CD4-positive, alpha-beta memory T cell (primary cell): Measurements from ENCODE around the gene RAG2. TPM values are rescaled to one million over a fixed set of nuclear protein-coding genes. Genes with fewer than 3 reads are reported as not detected.

Experiments
- CTCF ChIA-PET: fragments of 350-600 bp; sonication (Branson Sonifier 250); formaldehyde crosslinking; loops from one replicate; lab custom pipeline; 2021; ENCODE audit warnings: inconsistent platforms; ENCODE audit not compliant: partially characterized antibody; lab: Charles Lee
- POLR2A ChIA-PET: fragments of 350-600 bp; sonication (Branson Sonifier 250); formaldehyde crosslinking; loops from one replicate; lab custom pipeline; 2021; ENCODE audit not compliant: partially characterized antibody; lab: Charles Lee
- DNase-seq, 5 donors: peaks; one replicate each; pipeline versions ENCODE4 v3.0.0 to v3.0.0-alpha.2; 2020 to 2022; ENCODE audit warnings: mixed read lengths in 1 of 5
- H3K27ac ChIP-seq: one replicate; pipeline ENCODE4 v1.7.0; 2013; ENCODE audit warnings: low read depth, low read length
- H3K27me3 ChIP-seq: 2 replicates; pipeline ENCODE4 v1.7.0; 2013; ENCODE audit warnings: mild to moderate bottlenecking, low read length, moderate library complexity; ENCODE audit not compliant: insufficient read depth
- H3K36me3 ChIP-seq: 2 replicates; pipeline ENCODE4 v1.7.0; 2013; ENCODE audit warnings: mild to moderate bottlenecking, low read length, moderate library complexity; ENCODE audit not compliant: insufficient read depth
- H3K4me1 ChIP-seq: 2 replicates; pipeline ENCODE4 v1.7.0; 2013; ENCODE audit warnings: mild to moderate bottlenecking, low read length, moderate library complexity; ENCODE audit not compliant: insufficient read depth
- H3K4me3 ChIP-seq, 2 donors: one replicate each; pipeline ENCODE4 v1.7.0; 2013; ENCODE audit warnings: low read length in 2 of 2, mild to moderate bottlenecking in 1 of 2
- H3K9me3 ChIP-seq, 2 donors: one replicate each; pipeline ENCODE4 v1.7.0; 2013; ENCODE audit warnings: low read length in 2 of 2, control low read depth in 1 of 2; ENCODE audit not compliant: control insufficient read depth in 1 of 2
- H3K27ac Mint-ChIP-seq, 7 donors: one replicate each; pipeline ENCODE4 v1.8.0; 2020 to 2021; ENCODE audit warnings: mixed read lengths in 7 of 7, mild to moderate bottlenecking in 6 of 7, inconsistent platforms in 3 of 7, moderate library complexity in 3 of 7
- H3K27me3 Mint-ChIP-seq, 2 donors: one replicate each; pipeline ENCODE4 v1.8.0; 2020 to 2021; ENCODE audit warnings: mixed read lengths in 2 of 2
- H3K36me3 Mint-ChIP-seq, 2 donors: one replicate each; pipeline ENCODE4 v1.8.0; 2020 to 2021; ENCODE audit warnings: mixed read lengths in 2 of 2, inconsistent platforms in 1 of 2, mild to moderate bottlenecking in 1 of 2
- H3K4me1 Mint-ChIP-seq, 4 donors: one replicate each; pipeline ENCODE4 v1.8.0; 2020 to 2021; ENCODE audit warnings: mixed read lengths in 4 of 4, mild to moderate bottlenecking in 1 of 4
- H3K4me3 Mint-ChIP-seq, 8 donors: one replicate each; pipeline ENCODE4 v1.8.0; 2020 to 2021; ENCODE audit warnings: mixed read lengths in 8 of 8, mild to moderate bottlenecking in 7 of 8, moderate library complexity in 6 of 8, inconsistent platforms in 3 of 8
- H3K9me3 Mint-ChIP-seq, 8 donors: one replicate each; pipeline ENCODE4 v1.8.0; 2020 to 2021; ENCODE audit warnings: mixed read lengths in 8 of 8, mild to moderate bottlenecking in 5 of 8, inconsistent platforms in 3 of 8, moderate library complexity in 1 of 8
- intact Hi-C: fragments of 100-400 bp; cut with micrococcal nuclease; formaldehyde crosslinking; loops from one replicate; pipeline ENCODE4 v1.15.1; 2023
- polyA plus RNA-seq, 2 donors: library from polyadenylated mRNA; unstranded; fragments of 300-500 nt; fragmentation: Illumina TruSeq; gene quantifications; one replicate each; pipeline ENCODE4 v1.2.3, GENCODE V29; 2021
- total RNA-seq, 2 experiments: library from RNA; stranded (reverse); gene quantifications; one replicate each; pipeline ENCODE4 v1.2.3, GENCODE V29; 2021

Gene RAG2
- total and polyA plus RNA-seq, 4 experiments from 2014 or later: not detected

DNA sequence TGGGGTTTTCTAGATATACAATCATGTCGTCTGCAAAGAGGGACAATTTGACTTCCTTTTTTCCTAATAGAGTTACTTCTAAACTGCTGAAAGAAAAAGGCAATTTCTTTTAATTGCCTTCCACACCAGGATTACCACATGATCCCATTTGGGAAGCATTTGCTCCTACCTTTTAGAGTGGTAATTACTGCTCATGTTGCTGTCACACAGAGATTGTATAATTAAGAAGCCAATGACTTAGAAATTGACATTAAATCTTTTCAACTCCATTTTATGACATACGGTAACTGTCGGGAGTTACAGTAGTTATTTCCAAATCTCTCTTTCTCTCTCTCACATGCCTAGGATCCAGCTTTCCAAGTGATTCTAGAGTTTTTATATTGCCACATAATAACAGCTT is 17.8 kb upstream of the RAG2 start:
- no peak overlapping the region for H3K4me3 ChIP-seq
- CTCF ChIA-PET: no interaction called here
- peaks cover 10 to 13% of the 10 kb centered on the region in 2 donors for H3K27me3 Mint-ChIP-seq
- H3K36me3 ChIP-seq: no peaks in the 10 kb centered on the region
- no peak overlapping the region for H3K27ac ChIP-seq
- no peaks in the 10 kb centered on the region for H3K36me3 Mint-ChIP-seq
- H3K27me3 ChIP-seq: no peaks in the 10 kb centered on the region
- H3K4me3 Mint-ChIP-seq: no peak overlapping the region
- no peak for DNase-seq
- intact Hi-C loops: no loop called here
- POLR2A ChIA-PET: no interaction called here
- H3K4me1 Mint-ChIP-seq: peaks cover 0 to 2% (median under 1%) of the 10 kb centered on the region in 4 donors
- no peaks in the 10 kb centered on the region for H3K4me1 ChIP-seq
- H3K9me3 ChIP-seq: no peaks in the 10 kb centered on the region
- H3K9me3 Mint-ChIP-seq: peaks cover 0 to 2% (median 0%) of the 10 kb centered on the region in 8 donors
- no peak overlapping the region for H3K27ac Mint-ChIP-seq

- Histone ChIP-seq H3K4me3 (no peak overlapping the region), H3K4me1 (no peaks in the 10 kb centered on the region), H3K27me3 (no peaks in the 10 kb centered on the region), H3K9me3 (no peaks in the 10 kb centered on the region), H3K27ac (no peak overlapping the region), H3K36me3 (no peaks in the 10 kb centered on the region)
- intact Hi-C loops: no loop called here
- H3K27me3 Mint-ChIP-seq: peaks cover 5 to 18% of the 10 kb centered on the region in 2 donors
- DNase-seq: no peak
- ChIA-PET POLR2A (no interaction called here), CTCF (no interaction called here)
- no peak overlapping the region for H3K4me3 Mint-ChIP-seq
- H3K27ac Mint-ChIP-seq: no peak overlapping the region
- no peaks in the 10 kb centered on the region for H3K4me1 Mint-ChIP-seq
- H3K36me3 Mint-ChIP-seq: no peaks in the 10 kb centered on the region
- H3K9me3 Mint-ChIP-seq: peaks cover 0 to 2% (median 0%) of the 10 kb centered on the region in 8 donors
Observed at GRCh38 chr11:36609383-36609782, 11.3 kb upstream of the RAG2 start.

- no peaks in the 10 kb centered on the region for H3K4me1 ChIP-seq
- no peaks in the 10 kb centered on the region for H3K36me3 ChIP-seq
- no peak overlapping the region for H3K27ac ChIP-seq
- H3K36me3 Mint-ChIP-seq: no peaks in the 10 kb centered on the region
- POLR2A ChIA-PET: no interaction called here
- H3K27me3 Mint-ChIP-seq: peaks cover 6 to 18% of the 10 kb centered on the region in 2 donors
- CTCF ChIA-PET: interaction anchor here (1.0 kb wide), 1 partner anchor 43 kb away, joined by 3 read pairs; no protein-coding TSS in a partner anchor
- H3K4me3 ChIP-seq: no peak overlapping the region
- H3K27ac Mint-ChIP-seq: no peak overlapping the region
- H3K9me3 ChIP-seq: no peaks in the 10 kb centered on the region
- peaks cover 0 to 2% (median 0%) of the 10 kb centered on the region in 8 donors for H3K9me3 Mint-ChIP-seq
- no peak overlapping the region for H3K4me3 Mint-ChIP-seq
- intact Hi-C loops: no loop called here
- no peaks in the 10 kb centered on the region for H3K27me3 ChIP-seq
- H3K4me1 Mint-ChIP-seq: no peaks in the 10 kb centered on the region
- no peak for DNase-seq
Observed at GRCh38 chr11:36608491-36609199, 10.6 kb upstream of the RAG2 start.

- Mint-ChIP-seq H3K4me3 (no peak overlapping the region), H3K27me3 (peaks cover 11 to 18% of the 10 kb centered on the region in 2 donors), H3K36me3 (no peaks in the 10 kb centered on the region), H3K27ac (no peak overlapping the region), H3K4me1 (no peaks in the 10 kb centered on the region), H3K9me3 (no peaks in the 10 kb centered on the region)
- ChIA-PET CTCF (no interaction called here), POLR2A (no interaction called here)
- Histone ChIP-seq H3K27ac (no peak overlapping the region), H3K36me3 (no peaks in the 10 kb centered on the region), H3K4me3 (no peak overlapping the region), H3K27me3 (no peaks in the 10 kb centered on the region), H3K4me1 (no peaks in the 10 kb centered on the region), H3K9me3 (no peaks in the 10 kb centered on the region)
- intact Hi-C loops: no loop called here
- no peak for DNase-seq
Observed at GRCh38 chr11:36605221-36606216, 7.5 kb upstream of the RAG2 start.

DNA sequence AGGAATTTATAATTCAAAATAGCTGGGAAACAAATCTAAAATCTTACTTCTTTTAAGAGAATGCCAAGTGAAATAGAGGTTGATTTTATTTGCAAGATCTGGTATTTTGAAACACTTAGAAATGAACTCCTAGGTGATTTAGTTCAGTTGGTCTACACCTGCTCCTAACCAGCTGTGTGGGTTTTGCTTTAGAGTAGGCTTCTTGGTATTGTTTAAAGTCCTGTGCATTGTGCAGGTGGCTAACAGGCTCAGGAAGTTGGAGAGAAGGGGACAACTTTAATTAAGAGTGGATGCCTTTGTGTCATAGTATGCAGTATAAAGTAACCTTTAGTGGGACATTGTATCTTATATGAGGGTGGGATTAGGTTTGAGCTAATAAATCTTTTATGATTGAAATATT is 4.1 kb upstream of the RAG2 start:
- CTCF ChIA-PET: interaction anchor here (1.1 kb wide), 1 partner anchor 38 kb away, joined by 3 read pairs; no protein-coding TSS in a partner anchor
- POLR2A ChIA-PET: no interaction called here
- H3K27ac Mint-ChIP-seq: no peak overlapping the region

DNA sequence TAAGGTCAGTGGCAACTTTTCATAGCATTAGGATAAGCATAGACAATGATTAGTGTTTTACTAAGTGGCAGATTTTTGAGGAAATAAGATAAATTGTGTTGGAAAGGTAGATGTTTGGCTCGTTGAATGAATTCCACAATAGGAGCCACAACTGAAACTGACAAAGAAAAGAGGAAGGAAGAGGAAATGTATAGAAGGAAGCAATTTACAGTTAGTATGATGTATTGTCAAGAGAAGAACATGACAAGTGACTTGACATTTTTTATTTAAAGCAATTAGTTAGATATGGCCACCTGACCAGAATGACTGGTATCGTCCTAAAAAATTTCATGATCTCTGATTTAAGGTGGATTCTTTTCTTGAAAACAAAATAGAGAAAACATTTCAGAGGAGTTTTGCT is 3.1 kb upstream of the RAG2 start:
- intact Hi-C loops: no loop called here
- ChIA-PET CTCF (interaction anchor here (0.8 to 1.1 kb wide), 2 partner anchors 38 to 145 kb away, joined by 3 read pairs; no protein-coding TSS in a partner anchor), POLR2A (no interaction called here)
- Histone ChIP-seq H3K27ac (no peak overlapping the region), H3K27me3 (no peaks in the 10 kb centered on the region), H3K4me3 (no peak overlapping the region), H3K9me3 (no peaks in the 10 kb centered on the region), H3K36me3 (no peaks in the 10 kb centered on the region), H3K4me1 (no peaks in the 10 kb centered on the region)
- Mint-ChIP-seq H3K27me3 (peaks cover 5 to 20% of the 10 kb centered on the region in 2 donors), H3K9me3 (no peaks in the 10 kb centered on the region), H3K36me3 (no peaks in the 10 kb centered on the region), H3K4me3 (no peak overlapping the region), H3K27ac (no peak overlapping the region), H3K4me1 (no peaks in the 10 kb centered on the region)
- no peak for DNase-seq

More for the DNA sequence above, 4.1 kb upstream of the RAG2 start:
- Mint-ChIP-seq H3K4me3 (no peak overlapping the region), H3K9me3 (no peaks in the 10 kb centered on the region), H3K4me1 (no peaks in the 10 kb centered on the region), H3K27me3 (peaks cover 3 to 18% of the 10 kb centered on the region in 2 donors), H3K36me3 (no peaks in the 10 kb centered on the region)
- Histone ChIP-seq H3K9me3 (no peaks in the 10 kb centered on the region), H3K27me3 (no peaks in the 10 kb centered on the region), H3K36me3 (no peaks in the 10 kb centered on the region), H3K27ac (no peak overlapping the region), H3K4me3 (no peak overlapping the region), H3K4me1 (no peaks in the 10 kb centered on the region)
- intact Hi-C loops: no loop called here
- no peak for DNase-seq

- Mint-ChIP-seq H3K27me3 (peaks cover 5 to 25% of the 10 kb centered on the region in 2 donors), H3K27ac (no peak overlapping the region), H3K36me3 (no peaks in the 10 kb centered on the region), H3K4me3 (no peak overlapping the region), H3K9me3 (no peaks in the 10 kb centered on the region), H3K4me1 (no peaks in the 10 kb centered on the region)
- no peak for DNase-seq
- Histone ChIP-seq H3K36me3 (no peaks in the 10 kb centered on the region), H3K9me3 (no peaks in the 10 kb centered on the region), H3K4me1 (no peaks in the 10 kb centered on the region), H3K4me3 (no peak overlapping the region), H3K27me3 (no peaks in the 10 kb centered on the region), H3K27ac (no peak overlapping the region)
- ChIA-PET POLR2A (no interaction called here), CTCF (interaction anchor here (0.8 to 1.1 kb wide), 2 partner anchors 37 to 146 kb away, joined by 3 read pairs; no protein-coding TSS in a partner anchor)
- intact Hi-C loops: no loop called here
Observed at GRCh38 chr11:36600180-36600579, 2.1 kb upstream of the RAG2 start.
